Central memory CD8-positive, alpha-beta T cell (primary cell): ENCODE data around the gene CAMTA1.

Experiments
- ATAC-seq: fragments of 150-1000 bp; cut with Tn5 transposase; replicated peaks from 2 replicates; pipeline ENCODE4 v1.10.0; 2022; ENCODE audit warnings: mild to moderate bottlenecking, moderate FRiP score, moderate number of reproducible peaks; ENCODE audit not compliant: poor library complexity, severe bottlenecking; ENCODE audit errors: extremely low read depth
- DNase-seq, 2 donors: peaks; one replicate each; pipeline ENCODE4 v3.0.0; 2021; ENCODE audit warnings: low spot score in 2 of 2
- H3K27ac Mint-ChIP-seq: one replicate; pipeline ENCODE4 v1.8.0; 2022; ENCODE audit warnings: low read depth, mild to moderate bottlenecking, moderate library complexity, mixed read lengths
- H3K27me3 Mint-ChIP-seq: one replicate; pipeline ENCODE4 v1.8.0; 2022; ENCODE audit warnings: mixed read lengths
- H3K36me3 Mint-ChIP-seq: one replicate; pipeline ENCODE4 v1.8.0; 2022; ENCODE audit warnings: mild to moderate bottlenecking, moderate library complexity, mixed read lengths; ENCODE audit not compliant: insufficient read depth
- H3K4me1 Mint-ChIP-seq: one replicate; pipeline ENCODE4 v1.8.0; 2022; ENCODE audit warnings: mixed read lengths
- H3K4me3 Mint-ChIP-seq: one replicate; pipeline ENCODE4 v1.8.0; 2022; ENCODE audit warnings: mild to moderate bottlenecking, moderate library complexity, mixed read lengths
- H3K9me3 Mint-ChIP-seq: one replicate; pipeline ENCODE4 v1.8.0; 2022; ENCODE audit warnings: mixed read lengths

The CAMTA1 gene

GRCh38 chr1:7005762-7006161 is 220.5 kb downstream of the CAMTA1 start:
- no peak overlapping the region for H3K4me3 Mint-ChIP-seq
- peaks cover 28% of the 10 kb centered on the region for H3K27me3 Mint-ChIP-seq
- H3K4me1 Mint-ChIP-seq = no peaks in the 10 kb centered on the region
- H3K27ac Mint-ChIP-seq = no peak overlapping the region
- DNase-seq (no peak), ATAC-seq (no peak)
- H3K36me3 Mint-ChIP-seq = no peaks in the 10 kb centered on the region
- no peaks in the 10 kb centered on the region for H3K9me3 Mint-ChIP-seq

GRCh38 chr1:7006996-7007871 is 222.0 kb downstream of the CAMTA1 start:
- H3K9me3 Mint-ChIP-seq = no peaks in the 10 kb centered on the region
- peaks cover 31% of the 10 kb centered on the region for H3K27me3 Mint-ChIP-seq
- H3K4me1 Mint-ChIP-seq = no peaks in the 10 kb centered on the region
- ATAC-seq (no peak), DNase-seq (no peak)
- no peak overlapping the region for H3K4me3 Mint-ChIP-seq
- H3K36me3 Mint-ChIP-seq = no peaks in the 10 kb centered on the region
- no peak overlapping the region for H3K27ac Mint-ChIP-seq

- no peak for ATAC-seq
- no peaks in the 10 kb centered on the region for H3K9me3 Mint-ChIP-seq
- H3K27ac Mint-ChIP-seq = no peak overlapping the region
- DNase-seq = no peak
- peaks cover 33% of the 10 kb centered on the region for H3K27me3 Mint-ChIP-seq
- no peaks in the 10 kb centered on the region for H3K36me3 Mint-ChIP-seq
- no peak overlapping the region for H3K4me3 Mint-ChIP-seq
- no peaks in the 10 kb centered on the region for H3K4me1 Mint-ChIP-seq
These were observed 222.6 kb downstream of the CAMTA1 start for GRCh38 chr1:7007902-7008301.

- H3K4me3 Mint-ChIP-seq = no peak overlapping the region
- peaks cover 37% of the 10 kb centered on the region for H3K27me3 Mint-ChIP-seq
- no peak for ATAC-seq
- H3K36me3 Mint-ChIP-seq = no peaks in the 10 kb centered on the region
- no peaks in the 10 kb centered on the region for H3K9me3 Mint-ChIP-seq
- no peak for DNase-seq
- no peaks in the 10 kb centered on the region for H3K4me1 Mint-ChIP-seq
- H3K27ac Mint-ChIP-seq = no peak overlapping the region
These were observed 223.1 kb downstream of the CAMTA1 start for GRCh38 chr1:7008331-7008730.

DNA sequence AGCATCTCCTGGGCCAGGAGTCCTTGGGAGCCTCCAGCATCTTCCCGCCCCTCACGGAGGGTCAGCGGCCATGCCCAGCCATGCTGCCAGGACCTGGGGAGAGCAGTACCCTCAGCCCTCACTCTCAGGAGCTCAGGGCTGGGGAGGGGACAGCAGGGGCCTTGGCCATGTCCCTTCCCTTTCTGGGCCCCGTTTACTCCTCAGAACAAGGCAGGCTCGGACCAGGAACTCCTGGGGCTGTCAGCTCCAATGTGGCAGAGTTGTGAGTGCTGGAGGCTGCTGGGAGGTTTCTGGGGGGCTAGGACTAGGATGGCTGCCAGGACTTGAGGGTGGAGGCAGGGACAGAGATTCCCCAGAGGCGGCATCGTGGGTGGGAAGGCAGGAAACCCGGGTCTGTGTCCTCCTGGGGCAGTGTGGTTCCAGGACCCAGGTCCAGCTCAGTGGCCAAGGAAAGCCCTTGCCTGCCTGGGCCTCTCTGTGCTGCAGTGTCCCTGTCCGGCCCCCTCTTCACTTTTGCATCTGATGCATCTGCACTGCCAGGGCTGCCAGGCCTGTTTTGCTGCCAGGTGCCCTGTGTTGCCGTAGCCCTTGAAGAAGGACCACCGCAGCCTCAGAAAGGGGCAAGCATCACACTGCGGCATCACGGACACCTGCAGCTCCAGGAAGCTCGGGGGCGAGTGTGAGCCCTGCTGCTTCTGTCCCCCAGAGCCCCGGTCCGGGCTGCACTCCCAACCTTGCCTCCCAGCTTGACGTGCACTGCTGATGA is 223.9 kb downstream of the CAMTA1 start:
- DNase-seq (no peak), ATAC-seq (no peak)
- no peak overlapping the region for H3K4me3 Mint-ChIP-seq
- H3K27ac Mint-ChIP-seq = no peak overlapping the region
- no peaks in the 10 kb centered on the region for H3K9me3 Mint-ChIP-seq
- H3K4me1 Mint-ChIP-seq = no peaks in the 10 kb centered on the region
- no peaks in the 10 kb centered on the region for H3K36me3 Mint-ChIP-seq
- H3K27me3 Mint-ChIP-seq = peaks cover 44% of the 10 kb centered on the region

DNA sequence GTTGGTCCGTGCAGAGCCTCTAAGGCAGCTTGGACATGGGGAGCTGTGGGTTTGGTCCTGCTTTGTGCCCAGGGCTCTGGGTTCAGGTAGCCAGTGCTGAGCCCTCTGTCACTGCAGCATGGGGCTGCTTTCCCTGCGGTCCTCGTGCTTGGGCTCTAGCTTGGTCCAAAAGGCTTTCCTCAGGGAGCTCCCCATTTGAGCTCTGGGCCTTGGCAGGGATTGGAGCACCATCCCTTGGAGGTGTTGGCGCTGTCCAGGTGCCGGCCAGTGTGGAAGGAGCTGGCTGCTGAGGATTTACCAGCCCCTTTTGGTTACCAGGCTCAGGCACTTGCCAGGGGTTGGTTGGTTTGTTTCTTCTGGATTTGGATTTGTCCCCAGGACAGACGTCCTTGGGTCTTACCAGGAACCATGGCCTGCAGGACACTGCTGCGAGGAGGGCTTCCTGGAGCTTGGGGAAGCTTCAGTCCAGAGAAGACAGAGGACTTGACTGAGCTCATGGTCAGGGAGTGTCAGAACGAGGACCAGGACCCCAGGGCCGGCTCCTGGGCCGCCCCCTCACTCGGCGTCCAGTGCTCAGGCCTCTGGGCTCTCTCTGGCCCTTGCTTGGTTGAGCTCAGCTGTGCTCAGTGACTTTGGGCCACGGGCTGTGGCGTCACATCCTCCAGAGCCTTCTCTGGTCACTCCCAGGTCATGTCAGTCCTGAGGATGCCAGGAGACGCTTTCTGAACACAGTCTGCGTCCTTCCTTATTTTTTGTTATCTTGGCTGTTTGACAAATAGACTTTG is 224.7 kb downstream of the CAMTA1 start:
- ATAC-seq = no peak
- no peaks in the 10 kb centered on the region for H3K9me3 Mint-ChIP-seq
- no peak overlapping the region for H3K4me3 Mint-ChIP-seq
- H3K4me1 Mint-ChIP-seq = no peaks in the 10 kb centered on the region
- DNase-seq = no peak
- peaks cover 44% of the 10 kb centered on the region for H3K27me3 Mint-ChIP-seq
- H3K36me3 Mint-ChIP-seq = no peaks in the 10 kb centered on the region
- H3K27ac Mint-ChIP-seq = no peak overlapping the region

DNA sequence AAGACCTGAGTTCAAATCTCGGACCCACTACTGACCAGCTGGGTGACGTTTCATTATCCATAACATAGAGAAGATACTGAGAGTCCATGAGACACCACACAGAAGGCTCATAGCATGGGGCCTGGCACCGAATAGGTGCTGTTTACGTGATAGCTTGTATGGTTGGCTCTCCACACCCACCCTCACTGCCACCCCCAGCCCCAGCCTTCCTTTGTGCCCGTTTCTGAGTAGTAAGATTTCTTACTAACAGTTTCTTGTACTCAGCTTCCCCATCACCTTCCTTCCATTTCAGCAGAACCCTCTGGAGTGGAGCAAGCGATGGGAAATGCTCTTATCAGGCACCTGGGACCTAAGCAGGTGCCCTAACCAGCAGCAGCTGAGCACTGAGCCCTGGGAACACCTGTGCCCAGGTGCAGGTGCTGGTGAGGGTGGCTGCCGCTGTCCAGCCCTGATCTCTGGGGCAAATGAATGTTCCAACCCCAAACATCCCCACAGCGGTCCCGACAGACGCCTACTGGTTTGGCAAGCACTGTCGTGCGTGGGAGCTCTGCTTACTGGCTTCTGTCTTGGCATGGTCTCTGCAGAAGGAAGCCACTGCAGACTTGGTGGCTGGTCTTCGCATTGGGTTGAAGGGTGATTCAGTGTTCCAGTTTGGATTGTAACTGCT is 225.4 kb downstream of the CAMTA1 start:
- no peak overlapping the region for H3K27ac Mint-ChIP-seq
- no peaks in the 10 kb centered on the region for H3K36me3 Mint-ChIP-seq
- no peaks in the 10 kb centered on the region for H3K4me1 Mint-ChIP-seq
- DNase-seq = no peak
- ATAC-seq = no peak
- H3K4me3 Mint-ChIP-seq = no peak overlapping the region
- no peaks in the 10 kb centered on the region for H3K9me3 Mint-ChIP-seq
- peaks cover 45% of the 10 kb centered on the region for H3K27me3 Mint-ChIP-seq

DNA sequence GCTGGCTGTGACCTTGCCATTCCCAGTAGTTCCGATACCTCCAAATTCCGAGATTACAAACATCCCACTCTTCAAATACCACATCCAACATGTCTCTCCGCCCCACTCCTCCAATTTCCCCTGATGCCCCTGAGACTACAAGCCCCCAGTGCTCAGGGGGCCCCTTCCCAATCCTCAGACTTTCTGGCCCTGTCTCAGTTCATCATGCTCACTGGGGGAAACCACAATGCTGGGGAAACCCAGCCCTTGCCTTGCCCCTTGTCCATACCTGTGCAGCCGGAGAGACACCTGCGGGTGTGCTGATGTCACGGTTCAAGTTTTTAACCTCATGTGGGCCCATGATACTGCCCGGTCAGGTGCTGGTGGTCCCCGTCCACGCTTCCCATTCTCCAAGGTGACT is 226.6 kb downstream of the CAMTA1 start:
- DNase-seq (no peak), ATAC-seq (no peak)
- Mint-ChIP-seq H3K27ac (no peak overlapping the region), H3K27me3 (peaks cover 46% of the 10 kb centered on the region), H3K36me3 (no peaks in the 10 kb centered on the region), H3K9me3 (no peaks in the 10 kb centered on the region), H3K4me3 (no peak overlapping the region), H3K4me1 (no peaks in the 10 kb centered on the region)

DNA sequence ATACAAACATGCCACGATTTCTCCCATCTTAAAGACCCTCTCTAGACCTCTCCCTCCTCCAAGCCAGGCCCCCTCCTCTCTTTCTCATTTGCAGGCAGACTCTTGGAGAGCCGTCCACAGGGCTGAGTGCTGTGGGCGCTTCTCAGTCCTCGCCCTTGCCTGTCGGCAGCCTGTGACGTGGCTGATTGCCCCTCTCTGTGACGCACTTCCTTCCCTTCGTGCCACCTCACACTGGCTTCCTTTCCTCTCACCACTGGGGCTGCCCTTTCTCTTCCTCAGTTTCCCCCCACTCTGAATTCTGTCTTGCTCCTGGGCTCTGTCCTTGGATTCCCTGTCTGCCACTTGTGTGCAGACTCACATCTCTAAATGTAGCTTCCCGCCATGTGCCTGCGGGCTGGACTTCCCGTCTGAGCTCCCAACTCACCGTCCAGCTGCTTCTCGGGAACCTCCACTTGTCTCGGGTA is 227.2 kb downstream of the CAMTA1 start:
- Mint-ChIP-seq H3K27ac (no peak overlapping the region), H3K9me3 (no peaks in the 10 kb centered on the region), H3K27me3 (peaks cover 52% of the 10 kb centered on the region), H3K36me3 (no peaks in the 10 kb centered on the region), H3K4me3 (no peak overlapping the region), H3K4me1 (no peaks in the 10 kb centered on the region)
- no peak for DNase-seq
- ATAC-seq = no peak

GRCh38 chr1:7013833-7014639 is 228.8 kb downstream of the CAMTA1 start:
- Mint-ChIP-seq H3K27me3 (peaks cover 62% of the 10 kb centered on the region), H3K4me3 (no peak overlapping the region), H3K4me1 (no peaks in the 10 kb centered on the region), H3K27ac (no peak overlapping the region), H3K36me3 (no peaks in the 10 kb centered on the region), H3K9me3 (no peaks in the 10 kb centered on the region)
- DNase-seq = no peak
- ATAC-seq = no peak

DNA sequence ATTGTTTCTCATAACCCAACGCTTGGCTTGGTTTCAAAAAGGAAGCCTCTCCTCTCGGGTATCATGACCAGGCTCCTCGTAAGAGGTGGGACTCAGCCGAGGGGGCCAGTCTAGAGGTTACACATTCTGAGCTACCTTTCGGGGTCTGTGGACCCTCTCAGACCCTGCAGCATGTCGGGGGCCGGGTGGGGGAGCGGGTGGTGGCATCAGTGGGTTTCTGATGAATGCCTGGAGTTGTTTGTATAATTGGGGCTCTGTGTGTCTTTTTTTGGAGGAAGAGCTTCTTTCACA is 229.3 kb downstream of the CAMTA1 start:
- no peak overlapping the region for H3K27ac Mint-ChIP-seq
- no peaks in the 10 kb centered on the region for H3K36me3 Mint-ChIP-seq
- H3K4me1 Mint-ChIP-seq = no peaks in the 10 kb centered on the region
- H3K27me3 Mint-ChIP-seq = peaks cover 67% of the 10 kb centered on the region
- DNase-seq (no peak), ATAC-seq (no peak)
- H3K4me3 Mint-ChIP-seq = no peak overlapping the region
- H3K9me3 Mint-ChIP-seq = no peaks in the 10 kb centered on the region

DNA sequence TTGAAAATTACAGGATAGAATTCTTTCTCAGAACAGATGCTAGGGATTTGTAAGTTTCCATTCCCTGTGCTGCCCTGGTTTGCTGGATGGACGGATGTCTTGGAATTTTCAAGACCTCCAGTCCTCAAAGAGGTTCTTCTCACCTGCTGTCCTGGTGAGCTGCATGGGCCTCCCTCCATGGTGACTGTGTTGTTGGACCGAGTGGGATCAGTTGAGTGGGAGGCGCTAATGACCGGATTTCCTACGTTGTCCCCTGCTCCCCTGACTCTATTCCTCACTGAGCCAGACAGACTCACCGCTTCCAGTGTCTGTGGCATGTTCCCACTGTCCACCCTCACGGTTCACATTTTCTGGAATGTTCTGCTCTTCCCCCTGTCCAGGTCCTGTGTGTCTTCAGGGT is 229.8 kb downstream of the CAMTA1 start:
- H3K27me3 Mint-ChIP-seq = peaks cover 71% of the 10 kb centered on the region
- no peak overlapping the region for H3K27ac Mint-ChIP-seq
- H3K9me3 Mint-ChIP-seq = no peaks in the 10 kb centered on the region
- ATAC-seq (no peak), DNase-seq (no peak)
- no peaks in the 10 kb centered on the region for H3K4me1 Mint-ChIP-seq
- H3K4me3 Mint-ChIP-seq = no peak overlapping the region
- no peaks in the 10 kb centered on the region for H3K36me3 Mint-ChIP-seq
